Activated CD4-positive, alpha-beta T cell treated with anti-CD3 and anti-CD28 coated beads for 36 hours (primary cell): ENCODE data around the gene MST1. TPM values are rescaled to one million over a fixed set of nuclear protein-coding genes. Genes with fewer than 3 reads are reported as not detected.

Experiments used
- ATAC-seq: fragments of 200-7000 bp; cut with Tn5 transposase; one replicate; pipeline ENCODE4 v1.10.0; 2021; ENCODE audit warnings: mild to moderate bottlenecking, moderate library complexity
- CTCF ChIA-PET: fragments of 350-600 bp; sonication (Branson Sonifier 250); formaldehyde crosslinking; loops from one replicate; lab custom pipeline; 2021; ENCODE audit warnings: antibody characterized with exemption; lab: Charles Lee
- POLR2A ChIA-PET: fragments of 350-600 bp; sonication (Branson Sonifier 250); formaldehyde crosslinking; loops from one replicate; lab custom pipeline; 2021; ENCODE audit warnings: antibody characterized with exemption, inconsistent platforms; lab: Charles Lee
- DNase-seq: peaks from one replicate; pipeline ENCODE4 v3.0.0-alpha.2; 2020
- H3K27ac Mint-ChIP-seq: one replicate; pipeline ENCODE4 v1.8.0; 2021; ENCODE audit warnings: mixed read lengths
- H3K27me3 Mint-ChIP-seq: one replicate; pipeline ENCODE4 v1.8.0; 2021; ENCODE audit warnings: mixed read lengths
- H3K36me3 Mint-ChIP-seq: one replicate; pipeline ENCODE4 v1.8.0; 2021; ENCODE audit warnings: low read depth, mixed read lengths
- H3K4me1 Mint-ChIP-seq: one replicate; pipeline ENCODE4 v1.8.0; 2021; ENCODE audit warnings: mixed read lengths
- H3K4me3 Mint-ChIP-seq: one replicate; pipeline ENCODE4 v1.8.0; 2021; ENCODE audit warnings: mild to moderate bottlenecking, moderate library complexity, mixed read lengths
- H3K9me3 Mint-ChIP-seq: one replicate; pipeline ENCODE4 v1.8.0; 2021; ENCODE audit warnings: low read depth, mixed read lengths
- intact Hi-C, 2 experiments: fragments of 100-400 bp; cut with DNase I in 1 of 2; cut with micrococcal nuclease in 1 of 2; formaldehyde crosslinking; loops; one replicate each; pipeline versions ENCODE4 v1.14.2 to v1.15.1; 2022 to 2024; cut with DNase I, micrococcal nuclease
- total RNA-seq, 2 experiments: library from RNA; stranded (reverse); gene quantifications; one replicate each; pipeline ENCODE4 v1.2.3, GENCODE V29; 2021

MST1 gene
- total RNA-seq, 2 experiments from 2014 or later, result 8.7 to 9.7 TPM

GRCh38 chr3:49674497-49674983 is 14.7 kb downstream of the MST1 start:
- no peaks in the 10 kb centered on the region for H3K9me3 Mint-ChIP-seq
- ATAC-seq, result peak; percentile 5
- H3K4me1 Mint-ChIP-seq, result peaks cover 29% of the 10 kb centered on the region
- POLR2A ChIA-PET, result no interaction called here
- DNase-seq, result peak; percentile 49
- intact Hi-C loops, result loop anchor here (1.0 to 5.0 kb wide), 21 partner anchors 14 to 776 kb away; partner anchors contain the start of genes MST1 (in 2 of the 2), RNF123 (in 2 of the 2), AMIGO3 (in 1 of the 2) and ARIH2 (in 1 of the 2)
- H3K27me3 Mint-ChIP-seq, result no peaks in the 10 kb centered on the region
- H3K27ac Mint-ChIP-seq, result peak overlapping the region; percentile 77
- peaks cover 15% of the 10 kb centered on the region for H3K36me3 Mint-ChIP-seq
- H3K4me3 Mint-ChIP-seq, result peak overlapping the region; percentile 88
- CTCF ChIA-PET, result no interaction called here

GRCh38 chr3:49673715-49674496 is 15.4 kb downstream of the MST1 start, which contains the start of gene APEH:
TSS of gene APEH (plus strand) at chr3:49674351. CDS start at chr3:49674402, 51 bp downstream.
- peaks cover 29% of the 10 kb centered on the region for H3K4me1 Mint-ChIP-seq
- no peaks in the 10 kb centered on the region for H3K9me3 Mint-ChIP-seq
- DNase-seq, result peak; percentile 99
- no peaks in the 10 kb centered on the region for H3K27me3 Mint-ChIP-seq
- peaks cover 15% of the 10 kb centered on the region for H3K36me3 Mint-ChIP-seq
- peak; percentile 91 for ATAC-seq
- peak within 1 kb of the TSS; percentile 94 for H3K27ac Mint-ChIP-seq
- CTCF ChIA-PET, result interaction anchor here (0.6 to 3.3 kb wide), 2 partner anchors 134 to 503 kb away, joined by 5 to 122 read pairs; no protein-coding TSS in a partner anchor
- POLR2A ChIA-PET, result interaction anchor here (1.3 kb wide), 1 partner anchor 134 kb away, joined by 14 read pairs; no protein-coding TSS in a partner anchor
- intact Hi-C loops, result loop anchor here (1.0 to 5.0 kb wide), 26 partner anchors 15 to 775 kb away; partner anchors contain the start of genes MST1 (in 2 of the 2), RNF123 (in 2 of the 2), AMIGO3 (in 1 of the 2) and ARIH2 (in 1 of the 2)
- peak within 1 kb of the TSS; percentile 88 for H3K4me3 Mint-ChIP-seq

GRCh38 chr3:49673121-49673714 is 16.1 kb downstream of the MST1 start:
- intact Hi-C loops, result loop anchor here in 1 of 2 experiments (1.0 to 5.0 kb wide), 7 partner anchors 50 to 756 kb away; partner anchors contain the start of genes ARIH2, GMPPB, GNAI2 and HYAL3
- Mint-ChIP-seq H3K36me3 (peaks cover 14% of the 10 kb centered on the region), H3K27ac (peak overlapping the region; percentile 94), H3K4me3 (peak overlapping the region; percentile 88), H3K9me3 (no peaks in the 10 kb centered on the region), H3K27me3 (no peaks in the 10 kb centered on the region), H3K4me1 (peaks cover 29% of the 10 kb centered on the region)
- ChIA-PET CTCF (interaction anchor here (0.6 to 3.3 kb wide), 5 partner anchors 96 to 502 kb away, joined by 4 to 122 read pairs (median 5); partner anchors contain the start of gene BSN), POLR2A (interaction anchor here (1.3 kb wide), 1 partner anchor 133 kb away, joined by 14 read pairs; no protein-coding TSS in a partner anchor)
- DNase-seq (no peak), ATAC-seq (no peak)

DNA sequence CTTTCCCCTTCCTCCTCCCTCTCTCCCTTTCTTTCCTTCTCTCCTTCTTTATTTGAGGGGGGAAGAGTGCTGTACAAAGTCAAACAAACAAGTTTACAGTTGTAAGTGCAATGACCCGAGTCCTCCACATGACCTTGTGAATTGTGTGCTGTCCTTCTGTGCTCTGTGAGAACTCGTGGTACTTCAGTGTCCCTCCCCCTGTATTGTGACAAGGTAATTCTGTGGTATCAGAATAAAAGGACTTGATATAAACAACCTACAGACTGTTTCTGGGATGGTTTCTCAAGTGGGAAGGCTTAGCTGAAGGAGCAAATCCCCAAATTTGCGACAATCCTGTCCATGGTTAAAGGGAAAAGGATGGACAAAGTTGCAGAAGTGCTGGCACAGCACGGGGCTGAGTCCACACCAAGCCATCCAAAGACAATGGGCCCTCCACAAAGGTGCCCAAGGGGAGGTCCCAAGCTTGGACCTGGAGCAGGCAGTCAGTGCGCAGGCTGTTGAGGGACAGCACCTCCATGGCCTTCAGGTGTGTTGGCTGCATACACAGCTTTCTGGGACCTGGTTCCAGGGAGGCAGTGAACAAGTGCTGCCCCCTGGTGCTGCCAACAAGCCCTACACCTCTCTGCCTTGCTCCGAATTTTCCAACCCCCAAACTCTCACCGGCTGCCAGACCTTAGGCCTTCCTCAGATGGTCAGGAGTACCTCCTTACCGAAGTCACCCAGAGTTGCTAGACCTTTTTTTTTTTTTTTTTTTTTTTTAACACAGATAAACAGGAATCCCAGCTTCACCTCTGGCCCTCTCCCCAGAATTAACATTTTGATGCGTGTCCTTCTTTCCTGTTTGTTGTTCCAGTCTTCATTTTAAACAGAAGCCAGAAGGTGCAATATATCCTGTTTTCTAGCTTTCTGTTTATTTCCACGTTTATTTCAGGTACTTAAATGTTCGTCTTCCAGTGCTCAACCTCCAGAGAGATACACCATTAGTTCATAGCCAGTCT is 17.7 kb downstream of the MST1 start:
- Mint-ChIP-seq H3K4me1 (peaks cover 27% of the 10 kb centered on the region), H3K27ac (peak overlapping the region; percentile 74), H3K9me3 (no peaks in the 10 kb centered on the region), H3K4me3 (peak overlapping the region; percentile 48), H3K36me3 (peaks cover 9% of the 10 kb centered on the region), H3K27me3 (no peaks in the 10 kb centered on the region)
- ATAC-seq, result peak; percentile 7
- POLR2A ChIA-PET, result interaction anchor here (0.5 to 1.3 kb wide), 2 partner anchors 132 to 143 kb away, joined by 3 to 9 read pairs; no protein-coding TSS in a partner anchor
- CTCF ChIA-PET, result interaction anchor here (0.6 to 3.3 kb wide), 17 partner anchors 18 to 566 kb away, joined by 3 to 122 read pairs (median 4); partner anchors contain the start of genes BSN and DAG1
- DNase-seq, result peak; percentile 87
- intact Hi-C loops, result loop anchor here (1.0 to 5.0 kb wide), 6 partner anchors 105 to 754 kb away; partner anchors contain the start of genes ARIH2 (in 1 of the 2), DAG1 (in 1 of the 2), GNAI2 (in 1 of the 2) and HYAL3 (in 1 of the 2)

- no peak overlapping the region for H3K4me3 Mint-ChIP-seq
- no peaks in the 10 kb centered on the region for H3K9me3 Mint-ChIP-seq
- H3K27me3 Mint-ChIP-seq, result no peaks in the 10 kb centered on the region
- H3K27ac Mint-ChIP-seq, result no peak overlapping the region
- no peak for DNase-seq
- peaks cover 6% of the 10 kb centered on the region for H3K36me3 Mint-ChIP-seq
- CTCF ChIA-PET, result interaction anchor here (0.6 to 3.3 kb wide), 8 partner anchors 18 to 395 kb away, joined by 3 to 122 read pairs (median 4); partner anchors contain the start of gene BSN
- intact Hi-C loops, result loop anchor here (1.0 to 5.0 kb wide), 5 partner anchors 105 to 754 kb away; partner anchors contain the start of genes ARIH2 (in 1 of the 2), DAG1 (in 1 of the 2) and GNAI2 (in 1 of the 2)
- peaks cover 23% of the 10 kb centered on the region for H3K4me1 Mint-ChIP-seq
- POLR2A ChIA-PET, result interaction anchor here (0.5 to 1.3 kb wide), 2 partner anchors 131 to 143 kb away, joined by 3 to 9 read pairs; no protein-coding TSS in a partner anchor
- no peak for ATAC-seq
Observed at GRCh38 chr3:49670940-49671290, 18.4 kb downstream of the MST1 start.

- intact Hi-C loops, result no loop called here
- H3K9me3 Mint-ChIP-seq, result no peaks in the 10 kb centered on the region
Observed at GRCh38 chr3:49669352-49669751, 19.9 kb downstream of the MST1 start.

GRCh38 chr3:49668861-49669260 is 20.4 kb downstream of the MST1 start:
- ATAC-seq (no peak), DNase-seq (no peak)
- Mint-ChIP-seq H3K9me3 (no peaks in the 10 kb centered on the region), H3K27me3 (no peaks in the 10 kb centered on the region), H3K4me3 (no peak overlapping the region), H3K36me3 (peaks cover 1% of the 10 kb centered on the region), H3K27ac (no peak overlapping the region), H3K4me1 (peaks cover 10% of the 10 kb centered on the region)
- intact Hi-C loops, result no loop called here
- CTCF ChIA-PET, result interaction anchor here (1.1 to 1.7 kb wide), 2 partner anchors 25 to 129 kb away, joined by 3 to 16 read pairs; no protein-coding TSS in a partner anchor
- POLR2A ChIA-PET, result no interaction called here

More at GRCh38 chr3:49669352-49669751, 19.9 kb downstream of the MST1 start:
- no peak overlapping the region for H3K4me3 Mint-ChIP-seq
- peaks cover 10% of the 10 kb centered on the region for H3K4me1 Mint-ChIP-seq
- ChIA-PET CTCF (interaction anchor here (1.1 to 1.7 kb wide), 2 partner anchors 25 to 129 kb away, joined by 3 to 16 read pairs; no protein-coding TSS in a partner anchor), POLR2A (interaction anchor here (0.7 kb wide), 1 partner anchor 582 kb away, joined by 4 read pairs; no protein-coding TSS in a partner anchor)
- H3K27ac Mint-ChIP-seq, result no peak overlapping the region
- DNase-seq, result no peak
- ATAC-seq, result no peak
- no peaks in the 10 kb centered on the region for H3K27me3 Mint-ChIP-seq
- H3K36me3 Mint-ChIP-seq, result peaks cover 1% of the 10 kb centered on the region

- POLR2A ChIA-PET, result no interaction called here
- H3K36me3 Mint-ChIP-seq, result peaks cover 1% of the 10 kb centered on the region
Observed at GRCh38 chr3:49668414-49668797, 20.9 kb downstream of the MST1 start.

GRCh38 chr3:49667701-49668413 is 21.4 kb downstream of the MST1 start:
- intact Hi-C loops, result no loop called here
- H3K9me3 Mint-ChIP-seq, result no peaks in the 10 kb centered on the region
- peaks cover 1% of the 10 kb centered on the region for H3K36me3 Mint-ChIP-seq
- POLR2A ChIA-PET, result no interaction called here
- no peak for ATAC-seq
- no peaks in the 10 kb centered on the region for H3K27me3 Mint-ChIP-seq
- no peak for DNase-seq
- CTCF ChIA-PET, result interaction anchor here (1.7 kb wide), 1 partner anchor 128 kb away, joined by 12 read pairs; no protein-coding TSS in a partner anchor
- H3K4me1 Mint-ChIP-seq, result peaks cover 6% of the 10 kb centered on the region
- H3K27ac Mint-ChIP-seq, result no peak overlapping the region
- no peak overlapping the region for H3K4me3 Mint-ChIP-seq

More at GRCh38 chr3:49668414-49668797, 20.9 kb downstream of the MST1 start:
- no peak overlapping the region for H3K4me3 Mint-ChIP-seq
- no peaks in the 10 kb centered on the region for H3K27me3 Mint-ChIP-seq
- no peak overlapping the region for H3K27ac Mint-ChIP-seq
- DNase-seq (no peak), ATAC-seq (no peak)
- intact Hi-C loops, result no loop called here
- H3K9me3 Mint-ChIP-seq, result no peaks in the 10 kb centered on the region
- CTCF ChIA-PET, result interaction anchor here (1.7 kb wide), 1 partner anchor 128 kb away, joined by 16 read pairs; no protein-coding TSS in a partner anchor
- peaks cover 10% of the 10 kb centered on the region for H3K4me1 Mint-ChIP-seq
